Astrocyte (in vitro differentiated cells and primary cell): Measurements from ENCODE around the gene EXD3. TPM values are rescaled to one million over a fixed set of nuclear protein-coding genes. Genes with fewer than 3 reads are reported as not detected.

ENCODE experiments used
- DNase-seq: peaks from one replicate; pipeline ENCODE4 v3.0.0-alpha.2; 2010; ENCODE audit warnings: low read depth
- FAIRE-seq: peaks from 2 replicates; lab custom pipeline; 2011; peaks lifted over from hg19 to GRCh38; lab: Jason Lieb, UNC
- H2AFZ ChIP-seq: 2 replicates; pipeline ENCODE4 v1.6.0; 2012; ENCODE audit warnings: low read depth, low read length, inconsistent platforms
- H3K27ac ChIP-seq: 2 replicates; pipeline ENCODE4 v1.5.1; 2011; ENCODE audit warnings: low read depth, low read length, inconsistent platforms
- H3K27me3 ChIP-seq: 2 replicates; pipeline ENCODE4 v1.6.0; 2011; ENCODE audit warnings: low read length, inconsistent platforms; ENCODE audit not compliant: insufficient read depth
- H3K36me3 ChIP-seq: 2 replicates; pipeline ENCODE4 v1.5.1; 2011; ENCODE audit warnings: low read length, inconsistent platforms; ENCODE audit not compliant: insufficient read depth
- H3K4me1 ChIP-seq: 2 replicates; pipeline ENCODE4 v1.5.1; 2011; ENCODE audit warnings: low read length, inconsistent platforms; ENCODE audit not compliant: insufficient read depth
- H3K4me2 ChIP-seq: 2 replicates; pipeline ENCODE4 v1.6.0; 2012; ENCODE audit warnings: low read length, inconsistent platforms
- H3K4me3 ChIP-seq: 2 replicates; pipeline ENCODE4 v1.5.1; 2011; ENCODE audit warnings: low read depth, mild to moderate bottlenecking, low read length, inconsistent platforms; ENCODE audit not compliant: insufficient read depth
- H3K79me2 ChIP-seq: 2 replicates; pipeline ENCODE4 v1.6.0; 2012; ENCODE audit warnings: mild to moderate bottlenecking, low read length, inconsistent platforms; ENCODE audit not compliant: insufficient read depth
- H3K9ac ChIP-seq: 2 replicates; pipeline ENCODE4 v1.6.0; 2012; ENCODE audit warnings: mild to moderate bottlenecking, low read length, inconsistent platforms
- H3K9me3 ChIP-seq: 2 replicates; pipeline ENCODE4 v1.5.1; 2012; ENCODE audit warnings: low read depth, mild to moderate bottlenecking, low read length, inconsistent platforms; ENCODE audit not compliant: insufficient read depth
- H4K20me1 ChIP-seq: 2 replicates; pipeline ENCODE4 v1.6.0; 2012; ENCODE audit warnings: low read length, inconsistent platforms; ENCODE audit not compliant: insufficient read depth
- H3K27ac Mint-ChIP-seq: one replicate; pipeline ENCODE4 v1.8.0; 2021; ENCODE audit warnings: mild to moderate bottlenecking, mixed read lengths; ENCODE audit not compliant: unreplicated experiment
- H3K27me3 Mint-ChIP-seq: one replicate; pipeline ENCODE4 v1.8.0; 2021; ENCODE audit warnings: low read depth, mixed read lengths; ENCODE audit not compliant: unreplicated experiment
- H3K36me3 Mint-ChIP-seq: one replicate; pipeline ENCODE4 v1.8.0; 2021; ENCODE audit warnings: low read depth, mixed read lengths; ENCODE audit not compliant: unreplicated experiment
- H3K4me1 Mint-ChIP-seq: one replicate; pipeline ENCODE4 v1.8.0; 2021; ENCODE audit warnings: low read depth, mixed read lengths; ENCODE audit not compliant: unreplicated experiment
- H3K4me3 Mint-ChIP-seq: one replicate; pipeline ENCODE4 v1.8.0; 2021; ENCODE audit warnings: mild to moderate bottlenecking, moderate library complexity, mixed read lengths; ENCODE audit not compliant: unreplicated experiment
- H3K9me3 Mint-ChIP-seq: one replicate; pipeline ENCODE4 v1.8.0; 2021; ENCODE audit warnings: mild to moderate bottlenecking, mixed read lengths; ENCODE audit not compliant: unreplicated experiment
- EZH2 ChIP-seq: IDR thresholded peaks from 2 replicates; pipeline ENCODE4 v1.6.1; 2012; ENCODE audit warnings: mild to moderate bottlenecking, low read length, inconsistent platforms; ENCODE audit not compliant: insufficient read depth
- total RNA-seq: library from RNA; stranded (reverse); gene quantifications from 2 replicates; pipeline ENCODE4 v1.2.1, GENCODE V29; 2021
- TF ChIP-seq, protein P1 (sequence below): IDR thresholded peaks from 2 replicates; pipeline ENCODE4 v1.5.1; 2011; ENCODE audit warnings: low read depth, mild to moderate bottlenecking, inconsistent platforms, low read length, moderate library complexity; ENCODE audit not compliant: insufficient read depth

EXD3 gene
- total RNA-seq, 1 donor from 2014 or later = 8.5 TPM

DNA sequence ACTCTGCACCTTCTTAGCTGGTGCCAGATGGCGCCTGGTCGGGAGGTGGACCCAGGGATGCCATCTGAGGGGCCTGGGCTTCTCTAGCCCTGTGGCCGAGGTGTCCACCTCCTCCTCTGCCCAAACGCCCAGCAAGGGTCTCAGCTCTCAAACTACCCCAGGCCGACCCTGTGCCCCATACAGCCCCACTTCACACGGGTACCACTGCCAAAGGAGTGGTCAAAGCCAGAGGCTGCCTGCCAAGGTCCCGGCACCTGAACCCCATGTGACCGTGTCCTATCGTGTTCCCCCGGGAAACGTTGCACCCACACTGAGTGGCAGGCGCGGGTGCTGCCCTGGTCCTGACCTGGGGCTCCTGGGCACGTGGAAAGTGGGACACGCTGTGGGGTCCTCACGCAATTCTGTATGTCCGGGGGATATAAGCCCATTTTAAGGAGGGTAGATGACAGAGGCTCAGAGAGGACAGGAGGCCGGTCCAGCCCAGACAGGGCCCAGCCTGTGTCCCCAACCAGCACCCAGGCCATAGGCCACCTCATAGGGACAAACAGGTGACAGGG, 16.3 kb upstream of the EXD3 start:
- Histone ChIP-seq H4K20me1 (no peaks in the 10 kb centered on the region), H3K4me1 (peaks cover 7% of the 10 kb centered on the region), H3K79me2 (no peaks in the 10 kb centered on the region), H3K36me3 (no peaks in the 10 kb centered on the region), H3K27me3 (peaks cover 3% of the 10 kb centered on the region), H3K4me2 (no peak overlapping the region), H3K4me3 (no peak overlapping the region), H3K9ac (no peak overlapping the region), H3K9me3 (no peaks in the 10 kb centered on the region), H3K27ac (no peak overlapping the region), H2AFZ (no peak overlapping the region)
- H3K27me3 Mint-ChIP-seq = peaks cover 8% of the 10 kb centered on the region
- DNase-seq = no peak
- TF ChIP-seq EZH2 = no peak
- TF ChIP-seq, protein P1, sequence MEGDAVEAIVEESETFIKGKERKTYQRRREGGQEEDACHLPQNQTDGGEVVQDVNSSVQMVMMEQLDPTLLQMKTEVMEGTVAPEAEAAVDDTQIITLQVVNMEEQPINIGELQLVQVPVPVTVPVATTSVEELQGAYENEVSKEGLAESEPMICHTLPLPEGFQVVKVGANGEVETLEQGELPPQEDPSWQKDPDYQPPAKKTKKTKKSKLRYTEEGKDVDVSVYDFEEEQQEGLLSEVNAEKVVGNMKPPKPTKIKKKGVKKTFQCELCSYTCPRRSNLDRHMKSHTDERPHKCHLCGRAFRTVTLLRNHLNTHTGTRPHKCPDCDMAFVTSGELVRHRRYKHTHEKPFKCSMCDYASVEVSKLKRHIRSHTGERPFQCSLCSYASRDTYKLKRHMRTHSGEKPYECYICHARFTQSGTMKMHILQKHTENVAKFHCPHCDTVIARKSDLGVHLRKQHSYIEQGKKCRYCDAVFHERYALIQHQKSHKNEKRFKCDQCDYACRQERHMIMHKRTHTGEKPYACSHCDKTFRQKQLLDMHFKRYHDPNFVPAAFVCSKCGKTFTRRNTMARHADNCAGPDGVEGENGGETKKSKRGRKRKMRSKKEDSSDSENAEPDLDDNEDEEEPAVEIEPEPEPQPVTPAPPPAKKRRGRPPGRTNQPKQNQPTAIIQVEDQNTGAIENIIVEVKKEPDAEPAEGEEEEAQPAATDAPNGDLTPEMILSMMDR = no peak
- no peaks in the 10 kb centered on the region for H3K36me3 Mint-ChIP-seq
- H3K9me3 Mint-ChIP-seq = no peaks in the 10 kb centered on the region
- no peak overlapping the region for H3K4me3 Mint-ChIP-seq
- no peak overlapping the region for H3K27ac Mint-ChIP-seq
- H3K4me1 Mint-ChIP-seq = no peaks in the 10 kb centered on the region
- no peak for FAIRE-seq

DNA sequence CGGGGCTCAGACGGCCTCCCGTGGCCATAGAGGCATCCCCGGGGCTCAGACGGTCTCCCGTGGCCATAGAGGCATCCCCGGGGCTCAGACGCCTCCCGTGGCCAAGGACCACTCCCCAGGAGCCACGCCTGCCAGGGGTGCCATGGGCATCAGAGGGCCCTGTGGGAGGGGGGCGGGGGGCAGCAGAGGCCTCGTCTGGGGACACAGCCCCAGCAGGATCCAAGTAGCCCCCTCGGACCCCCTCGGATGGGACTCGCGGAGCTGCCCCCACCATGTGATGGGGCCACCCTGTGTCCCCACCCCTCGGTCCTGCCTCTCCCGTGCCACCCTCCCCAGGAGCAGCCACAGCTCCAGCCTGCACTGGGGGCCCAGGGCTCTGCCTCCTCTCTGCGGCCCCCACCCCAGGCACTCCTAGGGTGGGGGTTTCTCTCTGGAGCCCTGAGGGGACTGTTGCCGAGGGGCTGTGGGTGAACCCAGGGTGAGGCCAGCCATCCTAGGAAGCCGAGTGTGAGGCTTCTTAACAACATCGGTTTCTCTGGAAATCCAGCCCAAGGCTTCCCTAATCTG, 15.7 kb upstream of the EXD3 start:
- DNase-seq (no peak), FAIRE-seq (no peak)
- H3K9ac ChIP-seq = no peak overlapping the region
- no peak overlapping the region for H3K27ac ChIP-seq
- peaks cover 7% of the 10 kb centered on the region for H3K4me1 ChIP-seq
- TF ChIP-seq, protein P1 = no peak
- TF ChIP-seq EZH2 = no peak
- no peaks in the 10 kb centered on the region for H4K20me1 ChIP-seq
- Mint-ChIP-seq H3K27me3 (peaks cover 11% of the 10 kb centered on the region), H3K4me1 (no peaks in the 10 kb centered on the region), H3K27ac (no peak overlapping the region), H3K36me3 (no peaks in the 10 kb centered on the region), H3K9me3 (no peaks in the 10 kb centered on the region), H3K4me3 (no peak overlapping the region)
- no peaks in the 10 kb centered on the region for H3K9me3 ChIP-seq
- H3K4me2 ChIP-seq = no peak overlapping the region
- H2AFZ ChIP-seq = no peak overlapping the region
- H3K4me3 ChIP-seq = no peak overlapping the region
- H3K36me3 ChIP-seq = no peaks in the 10 kb centered on the region
- H3K79me2 ChIP-seq = no peaks in the 10 kb centered on the region
- H3K27me3 ChIP-seq = peaks cover 3% of the 10 kb centered on the region
